Esophagus (tissue), 2 donors: ENCODE data around the gene XXYLT1. TPM values are rescaled to one million over a fixed set of nuclear protein-coding genes. Genes with fewer than 3 reads are reported as not detected.
"Not testable (repeated sequence)": the region's sequence is repeated elsewhere in the genome, so short reads cannot be mapped to it uniquely, and the experiment has no call there.

Experiments used
- H3K27ac ChIP-seq, 2 donors: one replicate each; pipeline ENCODE4 v1.5.1; 2013; ENCODE audit warnings: low read depth in 2 of 2, mild to moderate bottlenecking in 2 of 2, inconsistent platforms in 1 of 2, low read length in 1 of 2, moderate library complexity in 1 of 2
- H3K27me3 ChIP-seq, 2 donors: one replicate each; pipeline ENCODE4 v1.6.1; 2013; ENCODE audit warnings: low read length in 2 of 2, control low read depth in 1 of 2, mild to moderate bottlenecking in 1 of 2; ENCODE audit not compliant: insufficient read depth in 2 of 2, control insufficient read depth in 1 of 2
- H3K36me3 ChIP-seq, 2 donors: one replicate each; pipeline ENCODE4 v1.6.1; 2013; ENCODE audit warnings: low read length in 1 of 2; ENCODE audit not compliant: control insufficient read depth in 2 of 2, insufficient read depth in 2 of 2
- H3K4me1 ChIP-seq, 2 donors: one replicate each; pipeline ENCODE4 v1.6.1; 2013; ENCODE audit warnings: low read length in 1 of 2; ENCODE audit not compliant: control insufficient read depth in 2 of 2, insufficient read depth in 2 of 2
- H3K4me3 ChIP-seq, 2 donors: one replicate each; pipeline ENCODE4 v1.5.1; 2013; ENCODE audit warnings: low read length in 2 of 2, mild to moderate bottlenecking in 2 of 2, low read depth in 1 of 2, moderate library complexity in 1 of 2
- H3K9me3 ChIP-seq, 2 donors: one replicate each; pipeline ENCODE4 v1.6.1; 2013; ENCODE audit warnings: mild to moderate bottlenecking in 2 of 2, low read depth in 1 of 2, low read length in 1 of 2, moderate library complexity in 1 of 2; ENCODE audit not compliant: control insufficient read depth in 2 of 2, insufficient read depth in 1 of 2
- WGBS, 2 donors: extraction: QIAGEN DNeasy Blood & Tissue Kit; methylation state at CpG; one replicate each; pipeline ENCODE4 v1.1.7; 2013; 5-methylcytosine and 5-hydroxymethylcytosine counted together
- polyA plus RNA-seq, 2 donors: library from polyadenylated mRNA; stranded (reverse); fragments of 200-250 nt; gene quantifications; one replicate each; pipeline ENCODE4 v1.2.3, GENCODE V29; 2013
- donor health status: healthy with polysubstance abuse.
- donor health status: Bipolar disorder and iron deficiency.

The XXYLT1 gene
- polyA plus RNA-seq, 2 donors, result 10.2 to 10.4 TPM

DNA sequence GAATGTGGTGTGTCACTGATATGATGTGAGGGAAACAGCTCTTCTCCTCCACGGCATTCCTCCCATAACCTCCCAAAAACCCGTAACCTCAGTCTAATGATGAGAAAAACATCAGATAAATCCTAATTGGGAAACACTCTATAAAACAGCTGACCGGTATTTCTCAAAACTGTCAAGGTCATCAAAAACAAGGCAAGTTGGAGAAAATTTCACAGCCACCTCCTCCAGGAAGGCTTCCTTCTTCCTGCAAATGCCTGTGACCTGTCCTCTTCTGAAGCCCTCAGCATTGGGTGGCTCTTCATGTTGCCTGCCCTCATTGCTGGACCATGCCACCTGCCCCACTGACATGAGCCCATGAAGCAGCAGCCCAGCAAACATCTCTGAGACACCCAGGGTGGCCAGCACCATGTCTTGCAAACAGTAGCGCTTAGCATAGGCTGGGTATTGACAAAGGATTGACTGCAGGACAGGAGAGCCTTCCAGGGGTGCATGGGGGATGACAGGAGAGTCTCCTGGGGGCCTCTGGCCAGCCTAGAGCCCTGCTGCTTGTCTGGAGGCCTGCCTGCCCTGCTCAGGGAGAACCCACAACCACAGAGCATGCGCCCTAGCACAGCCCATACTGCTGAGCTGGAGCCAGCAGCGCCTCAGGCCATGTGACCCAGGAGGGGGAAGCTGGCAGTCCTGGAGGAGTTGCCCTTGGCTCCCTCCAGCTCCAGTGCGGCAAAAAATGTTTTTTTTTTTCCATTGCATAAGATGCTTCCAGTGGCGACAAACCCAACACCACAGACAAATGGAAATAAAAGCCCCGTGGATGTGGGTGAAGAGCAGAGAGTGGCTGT is 49.7 kb downstream of the XXYLT1 start:
- no peak overlapping the region for H3K4me3 ChIP-seq
- WGBS, 2 donors, result 77 to 80% methylated on average over 9 of the region's 9 CpGs
- no peaks in the 10 kb centered on the region for H3K9me3 ChIP-seq
- no peaks in the 10 kb centered on the region for H3K36me3 ChIP-seq
- H3K4me1 ChIP-seq, result peaks cover 3 to 9% of the 10 kb centered on the region in 2 donors
- H3K27me3 ChIP-seq, result no peaks in the 10 kb centered on the region
- peak overlapping the region; percentile 7 to 70 for H3K27ac ChIP-seq

- peaks cover 3 to 9% of the 10 kb centered on the region in 2 donors for H3K4me1 ChIP-seq
- no peaks in the 10 kb centered on the region for H3K27me3 ChIP-seq
- H3K27ac ChIP-seq, result no peak overlapping the region
- H3K4me3 ChIP-seq, result no peak overlapping the region
- H3K36me3 ChIP-seq, result no peaks in the 10 kb centered on the region
- 82% methylated on average over 8 of the region's 8 CpGs for WGBS, 2 donors
- H3K9me3 ChIP-seq, result no peaks in the 10 kb centered on the region
These were observed 51.4 kb downstream of the XXYLT1 start for GRCh38 chr3:195219351-195220230.

- not testable (repeated sequence) for H3K36me3 ChIP-seq, H3K27ac ChIP-seq, H3K9me3 ChIP-seq, H3K4me1 ChIP-seq, H3K4me3 ChIP-seq, H3K27me3 ChIP-seq
- 84% methylated on average over 2 of the region's 5 CpGs for WGBS, 2 donors
These were observed 52.6 kb downstream of the XXYLT1 start for GRCh38 chr3:195218331-195218730.

- H3K27ac ChIP-seq, H3K27me3 ChIP-seq, H3K36me3 ChIP-seq, H3K9me3 ChIP-seq, H3K4me3 ChIP-seq, H3K4me1 ChIP-seq: not testable (repeated sequence)
- 83 to 91% methylated on average over 2 of the region's 2 CpGs for WGBS, 2 donors
These were observed 55.4 kb downstream of the XXYLT1 start for GRCh38 chr3:195215576-195215975.

DNA sequence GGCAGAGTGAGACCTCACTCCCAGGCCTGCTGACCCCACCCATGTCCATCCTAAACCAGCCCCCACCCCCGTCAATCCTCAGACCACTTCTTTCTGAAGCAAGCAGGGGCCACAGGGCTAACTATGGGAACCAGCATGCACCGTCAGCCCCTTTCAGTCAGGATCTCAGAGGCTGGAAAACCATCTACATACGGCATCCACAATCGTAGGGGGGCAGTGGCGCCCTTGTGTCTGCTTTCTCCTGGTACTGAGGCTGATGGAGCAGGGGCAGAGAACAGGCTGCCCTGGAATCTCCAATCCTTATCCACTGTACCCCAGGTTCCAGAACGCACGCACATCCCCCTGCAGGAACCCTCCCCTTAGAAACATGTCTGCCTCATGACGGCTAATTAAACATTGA is 56.6 kb downstream of the XXYLT1 start:
- 97 to 98% methylated on average over 8 of the region's 8 CpGs for WGBS, 2 donors
- Histone ChIP-seq H3K4me1 (peaks cover 5 to 7% of the 10 kb centered on the region in 2 donors), H3K27ac (no peak overlapping the region), H3K27me3 (no peaks in the 10 kb centered on the region), H3K36me3 (peaks cover 0 to 2% of the 10 kb centered on the region in 2 donors), H3K4me3 (no peak overlapping the region), H3K9me3 (no peaks in the 10 kb centered on the region)

DNA sequence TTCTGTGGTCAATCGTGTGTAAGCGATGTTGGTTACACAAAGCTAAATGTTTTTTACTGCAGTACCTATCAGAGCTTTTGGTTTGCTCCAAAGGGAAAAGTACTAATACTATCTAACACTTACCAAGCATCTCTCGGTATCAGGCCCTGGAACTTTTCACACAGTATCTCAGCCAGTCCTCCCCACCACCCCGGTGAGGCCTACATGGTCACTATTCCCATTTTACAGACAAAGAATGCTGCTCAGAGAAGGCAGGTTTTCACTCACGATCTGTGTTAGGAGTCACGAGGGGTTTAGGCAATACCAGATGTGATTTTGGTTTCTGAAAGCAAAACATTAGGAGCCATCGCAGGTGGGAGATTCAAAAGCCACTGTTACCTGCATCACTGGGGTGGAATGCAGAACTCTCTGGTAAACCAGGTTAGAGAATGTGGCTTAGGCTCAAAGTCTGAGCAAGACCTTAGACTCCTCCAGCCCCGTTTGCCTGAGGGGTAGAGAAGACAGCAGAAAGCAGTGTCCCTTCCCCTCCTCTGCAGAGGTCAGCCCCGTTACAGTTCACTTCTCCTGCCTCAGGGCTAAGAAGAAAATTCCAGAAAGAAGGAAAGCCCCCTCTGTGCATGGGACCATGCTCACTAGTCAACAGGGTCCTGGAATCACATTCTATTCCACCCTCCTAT is 57.2 kb downstream of the XXYLT1 start:
- H3K27me3 ChIP-seq, result no peaks in the 10 kb centered on the region
- no peak overlapping the region for H3K27ac ChIP-seq
- no peaks in the 10 kb centered on the region for H3K9me3 ChIP-seq
- peaks cover 0 to 2% of the 10 kb centered on the region in 2 donors for H3K36me3 ChIP-seq
- H3K4me1 ChIP-seq, result peaks cover 8 to 13% of the 10 kb centered on the region in 2 donors
- WGBS, 2 donors, result 85 to 90% methylated on average over 9 of the region's 9 CpGs
- no peak overlapping the region for H3K4me3 ChIP-seq

DNA sequence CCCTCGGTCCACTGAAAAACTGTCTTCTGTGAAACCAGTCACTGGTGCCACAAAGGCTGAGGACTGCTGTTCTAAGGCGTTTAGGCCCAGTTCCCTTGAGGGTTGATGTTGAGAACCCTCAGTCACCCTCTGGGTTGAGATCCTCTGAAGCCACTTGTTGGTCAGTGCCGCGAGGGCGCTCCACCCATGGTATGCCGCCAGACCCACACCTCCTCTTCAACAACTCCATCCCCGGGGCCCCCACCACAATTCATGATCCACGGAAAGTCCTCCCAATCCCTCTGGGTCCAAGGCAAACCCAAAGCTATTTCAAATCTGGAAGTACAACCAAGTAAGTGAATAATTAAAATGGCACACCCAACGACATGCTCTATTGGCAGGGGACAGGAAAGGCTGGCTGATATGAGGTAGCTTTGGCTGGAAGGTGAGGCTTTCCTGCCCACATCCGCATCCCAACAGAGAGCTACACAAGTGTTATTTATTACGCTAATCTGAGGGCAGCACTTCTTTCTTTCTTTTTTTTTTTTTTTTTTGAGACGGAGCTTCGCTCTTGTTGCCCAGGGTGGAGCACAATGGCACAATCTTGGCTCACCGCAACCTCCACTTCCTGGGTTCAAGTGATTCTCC is 58.1 kb downstream of the XXYLT1 start:
- Histone ChIP-seq H3K36me3 (peaks cover 0 to 2% of the 10 kb centered on the region in 2 donors), H3K4me3 (no peak overlapping the region), H3K9me3 (no peaks in the 10 kb centered on the region), H3K27ac (peak overlapping the region in 1 of 2 donors; percentile 7), H3K4me1 (peaks cover 8 to 17% of the 10 kb centered on the region in 2 donors), H3K27me3 (no peaks in the 10 kb centered on the region)
- WGBS, 2 donors, result 95% methylated on average over 14 of the region's 14 CpGs

DNA sequence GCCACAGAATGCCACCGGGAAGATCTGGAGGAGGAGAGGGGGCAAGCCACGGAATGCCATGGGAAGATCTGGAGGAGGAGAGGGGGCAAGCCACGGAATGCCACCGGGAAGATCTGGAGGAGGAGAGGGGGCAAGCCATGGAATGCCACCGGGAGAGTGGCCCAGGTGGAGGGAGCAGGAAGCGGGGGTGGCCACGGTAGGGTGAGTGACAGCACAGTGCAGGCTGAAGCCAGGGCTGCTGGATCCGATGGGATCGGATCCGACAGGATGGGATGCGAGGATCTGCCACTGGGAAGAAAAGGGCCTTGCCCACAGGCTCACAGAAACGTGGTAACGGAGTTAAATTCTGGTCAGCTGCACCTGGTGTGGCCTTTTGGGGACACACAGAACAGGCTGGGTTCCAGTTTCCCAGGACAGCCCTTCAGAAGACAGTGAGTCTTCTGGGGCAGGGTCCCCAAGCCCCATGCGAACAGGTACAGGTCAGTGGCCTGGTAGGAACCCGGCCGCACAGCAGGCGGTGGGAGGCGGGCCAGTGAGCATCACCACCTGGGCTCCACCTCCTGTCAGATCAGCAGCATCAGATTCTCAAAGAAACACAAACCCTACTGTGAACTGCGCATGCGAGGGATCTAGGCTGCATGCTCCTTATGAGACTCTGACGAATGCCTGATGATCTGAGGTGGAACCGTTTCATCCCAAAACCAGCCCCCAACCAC is 58.8 kb downstream of the XXYLT1 start:
- Histone ChIP-seq H3K4me1 (peaks cover 8 to 17% of the 10 kb centered on the region in 2 donors), H3K9me3 (no peaks in the 10 kb centered on the region), H3K36me3 (peaks cover 0 to 2% of the 10 kb centered on the region in 2 donors), H3K4me3 (no peak overlapping the region), H3K27me3 (no peaks in the 10 kb centered on the region), H3K27ac (no peak overlapping the region)
- 95 to 98% methylated on average over 22 of the region's 22 CpGs for WGBS, 2 donors
